ENCODE measurements around the gene REPS2. TPM values are rescaled to one million over a fixed set of nuclear protein-coding genes. Genes with fewer than 3 reads are reported as not detected.

REPS2 gene
- polyA plus RNA-seq, 6 donors from 2014 or later, result 1.2 to 3.2 (median 2.2) TPM; not detected in 1

DNA sequence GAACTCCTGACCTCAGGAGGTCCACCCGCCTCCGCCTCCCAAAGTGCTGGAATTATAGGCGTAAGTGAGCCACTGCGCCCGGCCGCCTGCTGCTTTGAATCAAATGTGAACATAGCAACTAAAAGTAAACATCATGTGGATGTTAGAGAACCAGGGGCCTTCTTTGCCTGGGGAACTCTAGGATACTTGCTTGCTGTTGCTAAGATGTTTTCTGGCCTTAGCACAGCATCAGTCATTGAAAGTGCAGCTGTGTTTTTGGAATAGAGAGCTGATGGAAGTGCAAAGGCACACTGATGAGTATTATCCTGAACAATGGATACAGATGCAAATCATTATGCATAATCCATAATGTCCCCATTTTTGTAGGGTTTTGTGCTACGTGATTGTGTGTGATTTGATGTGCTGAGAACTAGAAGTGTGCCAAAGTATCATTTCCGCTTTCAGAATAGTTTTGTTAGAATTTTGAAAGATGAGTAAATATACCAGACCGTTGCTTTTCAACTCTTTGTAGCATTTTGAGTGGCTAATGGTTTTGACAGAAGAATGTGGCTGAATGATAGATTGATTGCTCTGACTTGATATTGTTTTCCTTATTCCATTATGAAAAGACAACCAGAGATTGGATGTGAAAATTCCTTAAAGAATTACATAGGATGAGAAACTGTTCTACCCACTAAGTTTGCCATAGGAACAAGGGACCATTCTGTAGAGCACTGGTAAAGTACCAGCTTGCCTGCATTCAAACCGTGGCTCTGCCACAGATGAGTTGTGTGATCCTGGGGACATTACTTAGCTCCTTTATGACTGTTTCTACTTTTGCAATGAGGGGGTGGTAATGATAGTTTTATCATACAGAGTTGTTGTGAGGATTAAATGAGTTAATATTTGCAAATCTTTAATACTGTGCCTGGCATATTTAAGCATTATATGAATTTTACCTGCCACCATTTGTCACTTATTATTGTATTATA lies 74.7 kb downstream of the REPS2 start:
- H3K4me1 Mint-ChIP-seq, result peaks cover 4 to 13% (median 7%) of the 10 kb centered on the region in 3 donors
- H3K4me3 Mint-ChIP-seq, result no peak overlapping the region
- no peaks in the 10 kb centered on the region for H3K27me3 Mint-ChIP-seq
- no peak for ATAC-seq (ENCODE audit: low read depth in 2 of 2)
- no peaks in the 10 kb centered on the region for H3K9me3 Mint-ChIP-seq
- no peak overlapping the region for H3K27ac Mint-ChIP-seq
- no peak for DNase-seq
- H3K36me3 Mint-ChIP-seq, result no peaks in the 10 kb centered on the region

DNA sequence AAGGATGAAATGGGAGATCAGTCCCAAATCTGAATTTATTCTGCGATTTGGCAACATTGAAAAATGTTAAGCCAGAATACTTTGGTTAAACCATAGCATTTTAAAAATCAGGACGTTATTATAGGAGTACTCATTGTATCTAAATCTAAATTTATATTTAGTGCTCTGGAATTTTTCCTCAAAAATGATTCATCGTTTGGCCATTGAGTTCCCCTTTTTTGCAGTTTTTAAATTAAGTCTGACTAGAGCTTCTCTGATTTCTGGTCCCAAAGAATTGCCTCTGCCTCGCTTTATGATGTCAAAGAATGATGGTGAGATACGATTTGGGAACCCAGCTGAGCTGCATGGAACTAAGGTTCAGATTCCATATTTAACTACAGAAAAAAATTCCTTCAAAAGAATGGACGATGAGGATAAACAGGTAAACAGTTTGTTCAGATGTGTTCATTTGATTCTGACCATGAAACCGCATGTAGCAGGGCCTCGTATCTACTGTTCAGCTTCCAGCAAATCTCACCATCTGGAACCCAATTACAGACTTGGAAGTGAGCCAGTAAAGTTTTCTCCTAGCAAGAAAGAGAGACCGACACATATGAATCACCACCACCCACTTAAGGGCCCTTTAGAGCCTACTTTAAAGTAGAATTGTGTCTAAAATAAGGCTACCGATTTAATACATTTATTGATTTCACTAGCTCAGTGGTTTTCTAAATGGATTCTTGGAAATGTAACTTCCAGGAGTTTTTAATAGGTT lies 75.6 kb downstream of the REPS2 start:
- DNase-seq, result no peak
- Mint-ChIP-seq H3K9me3 (no peaks in the 10 kb centered on the region), H3K4me3 (no peak overlapping the region), H3K27ac (no peak overlapping the region), H3K4me1 (peaks cover 4 to 13% (median 7%) of the 10 kb centered on the region in 3 donors), H3K27me3 (no peaks in the 10 kb centered on the region), H3K36me3 (no peaks in the 10 kb centered on the region)
- ATAC-seq (ENCODE audit: low read depth in 2 of 2), result no peak

DNA sequence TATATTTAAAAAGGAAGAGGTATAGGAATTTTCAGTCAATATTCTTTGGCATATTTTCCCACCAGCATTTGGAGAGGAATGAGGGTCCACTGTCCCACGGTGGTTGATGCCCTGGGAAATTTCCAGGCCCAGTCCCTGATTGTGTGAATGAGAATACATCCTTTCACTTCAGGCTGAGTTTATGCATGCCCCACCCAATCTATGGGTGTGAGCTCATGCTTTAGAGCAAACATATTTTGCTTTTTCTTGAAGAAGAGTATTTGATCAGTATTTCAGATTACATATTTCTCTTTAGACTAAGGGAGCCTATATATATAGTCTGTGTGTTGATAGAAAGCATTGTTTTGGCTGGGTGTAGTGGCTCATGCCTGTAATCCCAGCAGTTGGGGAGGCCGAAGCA lies 77.2 kb downstream of the REPS2 start:
- Mint-ChIP-seq H3K4me3 (no peak overlapping the region), H3K27me3 (no peaks in the 10 kb centered on the region), H3K4me1 (peaks cover 0 to 5% (median under 1%) of the 10 kb centered on the region in 3 donors), H3K9me3 (no peaks in the 10 kb centered on the region), H3K27ac (peak overlapping the region in 2 of 6 donors; percentile 24 to 47), H3K36me3 (no peaks in the 10 kb centered on the region)
- no peak for ATAC-seq (ENCODE audit: low read depth in 2 of 2)
- no peak for DNase-seq

DNA sequence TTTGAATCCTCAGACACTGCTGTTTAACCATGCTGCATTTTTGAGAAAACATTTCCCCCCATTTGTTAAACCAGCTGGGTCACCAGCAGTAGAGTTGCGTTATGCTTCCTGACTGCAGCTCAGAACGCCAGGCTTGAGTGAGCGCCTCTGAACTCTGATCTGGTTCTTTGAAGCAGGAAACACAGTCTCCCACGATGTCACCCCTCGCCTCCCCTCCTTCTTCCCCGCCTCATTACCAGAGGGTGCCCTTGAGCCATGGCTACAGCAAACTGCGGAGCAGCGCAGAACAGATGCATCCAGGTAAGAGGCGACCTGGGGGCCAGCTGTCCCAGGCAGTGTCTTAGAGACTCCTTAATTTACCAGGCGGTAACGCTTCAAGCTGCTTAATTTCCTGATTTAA lies 78.4 kb downstream of the REPS2 start:
- Mint-ChIP-seq H3K4me3 (no peak overlapping the region), H3K4me1 (peaks cover 0 to 3% (median 3%) of the 10 kb centered on the region in 3 donors), H3K27ac (peak overlapping the region in 1 of 6 donors; percentile 52), H3K36me3 (no peaks in the 10 kb centered on the region), H3K9me3 (no peaks in the 10 kb centered on the region), H3K27me3 (no peaks in the 10 kb centered on the region)
- ATAC-seq (ENCODE audit: low read depth in 2 of 2), result no peak
- no peak for DNase-seq

DNA sequence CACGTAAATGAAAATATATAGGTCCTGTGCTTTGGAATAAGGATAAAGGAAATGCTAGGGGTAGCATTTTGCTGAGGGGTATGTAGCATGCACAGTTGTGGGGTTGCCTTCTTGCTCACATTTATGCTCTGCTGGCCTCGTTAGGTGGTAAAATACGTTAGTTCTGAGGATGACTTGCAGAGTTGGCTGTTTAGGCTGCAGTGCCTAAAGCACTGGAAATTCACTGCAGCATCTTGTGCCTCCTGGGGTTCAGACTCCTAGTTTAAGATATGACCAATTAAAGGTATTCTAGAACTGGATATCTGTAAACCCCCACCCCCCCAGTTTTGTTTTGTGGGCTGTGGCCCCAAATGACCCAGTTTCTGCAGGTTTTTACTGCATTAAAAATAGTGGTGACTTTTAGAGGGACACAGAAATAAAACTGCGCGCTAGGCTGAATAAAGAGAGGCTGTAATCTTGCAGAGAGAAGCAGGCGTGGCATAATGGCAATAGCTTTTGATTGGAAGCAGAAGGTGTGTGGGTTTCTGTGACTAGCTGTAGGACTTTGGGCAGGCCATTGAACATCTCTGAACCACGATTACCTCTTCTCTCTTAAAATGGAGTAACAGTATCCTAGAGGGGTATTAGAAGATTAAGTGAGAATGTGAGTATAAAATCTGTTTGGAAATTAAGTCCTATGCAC lies 79.3 kb downstream of the REPS2 start:
- H3K9me3 Mint-ChIP-seq, result no peaks in the 10 kb centered on the region
- H3K4me3 Mint-ChIP-seq, result no peak overlapping the region
- ATAC-seq (ENCODE audit: low read depth in 2 of 2) (no peak), DNase-seq (no peak)
- H3K27me3 Mint-ChIP-seq, result no peaks in the 10 kb centered on the region
- peaks cover 4 to 8% (median 7%) of the 10 kb centered on the region in 3 donors for H3K4me1 Mint-ChIP-seq
- H3K27ac Mint-ChIP-seq, result no peak overlapping the region
- H3K36me3 Mint-ChIP-seq, result no peaks in the 10 kb centered on the region

DNA sequence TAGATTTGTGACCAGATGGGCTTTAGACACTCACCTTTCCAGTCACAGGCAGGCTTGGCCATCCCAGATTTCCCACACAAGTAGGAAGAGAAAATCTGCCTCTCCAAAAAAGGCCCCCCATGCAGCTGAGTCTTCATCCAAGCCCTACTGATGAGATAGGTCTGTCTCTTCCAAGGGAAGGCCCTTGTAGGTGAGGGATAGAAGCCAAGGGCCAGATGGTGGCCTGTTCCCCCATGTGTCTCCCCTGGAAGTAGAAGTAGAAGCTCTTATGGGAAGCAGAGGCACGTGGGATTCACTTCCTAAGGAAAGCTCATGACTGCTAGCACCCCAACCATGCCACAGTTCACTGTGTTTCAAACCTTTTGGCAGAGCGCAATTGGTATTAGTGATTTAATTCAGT lies 81.5 kb downstream of the REPS2 start:
- H3K27ac Mint-ChIP-seq, result no peak overlapping the region
- DNase-seq (no peak), ATAC-seq (ENCODE audit: low read depth in 2 of 2) (no peak)
- H3K4me1 Mint-ChIP-seq, result peaks cover 4 to 8% (median 7%) of the 10 kb centered on the region in 3 donors
- peaks cover 0 to 1% of the 10 kb centered on the region in 2 donors for H3K36me3 Mint-ChIP-seq
- H3K9me3 Mint-ChIP-seq, result no peaks in the 10 kb centered on the region
- no peak overlapping the region for H3K4me3 Mint-ChIP-seq
- H3K27me3 Mint-ChIP-seq, result no peaks in the 10 kb centered on the region

DNA sequence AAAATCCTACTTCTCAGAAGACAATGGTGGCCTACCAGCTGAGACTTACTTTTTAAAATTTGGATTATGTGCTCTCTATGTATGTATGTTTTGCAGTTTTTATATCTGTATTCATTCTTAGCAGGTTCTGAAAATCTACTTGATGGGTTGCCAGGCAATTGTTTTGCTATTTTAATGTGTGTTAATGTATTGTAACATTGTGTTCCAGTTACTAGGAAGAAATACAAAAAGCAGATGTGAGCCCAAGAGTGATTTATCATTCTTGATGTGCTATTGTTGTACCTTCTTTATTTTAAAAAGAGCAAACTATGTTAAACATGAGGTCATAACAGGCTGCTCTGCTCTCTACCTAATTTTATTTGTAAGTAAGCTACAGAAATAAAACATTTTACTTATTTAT lies 81.9 kb downstream of the REPS2 start:
- peaks cover 0 to 5% of the 10 kb centered on the region in 2 donors for H3K36me3 Mint-ChIP-seq
- H3K27ac Mint-ChIP-seq, result no peak overlapping the region
- DNase-seq (no peak), ATAC-seq (ENCODE audit: low read depth in 2 of 2) (no peak)
- H3K27me3 Mint-ChIP-seq, result no peaks in the 10 kb centered on the region
- H3K4me1 Mint-ChIP-seq, result peaks cover 4 to 8% (median 7%) of the 10 kb centered on the region in 3 donors
- no peak overlapping the region for H3K4me3 Mint-ChIP-seq
- H3K9me3 Mint-ChIP-seq, result no peaks in the 10 kb centered on the region

DNA sequence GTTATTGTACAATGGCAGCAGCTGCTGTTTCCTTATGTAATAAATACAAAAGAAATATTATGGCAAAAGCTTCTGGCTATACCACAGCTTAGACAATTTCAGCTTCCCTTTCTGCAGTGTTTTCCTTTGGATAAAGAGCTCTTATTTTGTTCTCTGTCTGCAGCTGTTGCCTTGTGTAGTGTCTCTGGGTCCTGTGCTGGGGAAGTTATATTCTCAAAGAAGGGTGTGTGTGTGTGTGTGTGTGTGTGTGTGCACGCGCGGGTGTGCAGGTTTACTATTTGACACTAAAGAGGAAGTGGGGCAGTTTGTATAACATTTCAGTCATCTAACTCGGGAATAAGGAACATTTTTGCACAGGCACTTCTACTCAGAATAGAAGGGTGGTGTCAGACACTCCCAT lies 83.6 kb downstream of the REPS2 start:
- Mint-ChIP-seq H3K4me1 (peaks cover 4 to 8% (median 4%) of the 10 kb centered on the region in 3 donors), H3K4me3 (peak overlapping the region in 1 of 8 donors; percentile 16), H3K27me3 (no peaks in the 10 kb centered on the region), H3K27ac (peak overlapping the region in 1 of 6 donors; percentile 24), H3K36me3 (peaks cover 5 to 17% of the 10 kb centered on the region in 2 donors), H3K9me3 (no peaks in the 10 kb centered on the region)
- DNase-seq (peak; percentile 7), ATAC-seq (ENCODE audit: low read depth in 2 of 2) (peak; percentile 38 to 70)

DNA sequence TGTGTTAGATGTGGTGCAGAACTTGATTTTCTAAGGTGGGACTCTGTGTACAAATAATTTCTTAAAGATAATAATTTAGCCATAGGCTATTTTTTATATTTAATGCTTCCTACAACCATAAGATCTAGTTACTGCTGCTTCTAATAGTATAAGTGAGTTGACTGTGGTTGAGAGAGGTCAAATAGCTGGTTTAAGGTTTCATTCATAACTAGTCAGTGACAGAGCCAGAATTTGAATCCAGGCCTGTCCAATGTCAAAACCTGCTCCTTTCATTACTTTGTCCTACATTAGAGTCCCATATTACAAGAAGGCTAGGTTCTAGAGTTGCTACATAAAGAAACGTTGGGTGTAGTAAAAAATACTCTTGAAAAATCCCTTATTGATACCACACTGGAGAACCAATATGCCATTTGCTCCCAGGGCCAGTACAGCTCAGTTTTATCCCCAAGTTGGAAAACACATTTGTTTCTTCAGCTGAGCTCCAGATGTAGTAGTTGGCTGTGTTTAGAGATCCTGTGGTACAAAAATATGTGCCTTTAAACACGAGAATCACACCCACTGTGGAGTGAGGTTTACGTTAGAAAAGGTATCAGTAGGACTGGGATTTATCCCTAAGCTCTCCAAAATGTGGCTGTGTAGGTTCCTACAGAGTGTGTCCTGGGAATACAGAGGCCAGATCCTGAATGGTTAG lies 84.3 kb downstream of the REPS2 start:
- DNase-seq, result no peak
- no peak overlapping the region for H3K27ac Mint-ChIP-seq
- no peak for ATAC-seq (ENCODE audit: low read depth in 2 of 2)
- H3K4me1 Mint-ChIP-seq, result peaks cover 4 to 8% (median 4%) of the 10 kb centered on the region in 3 donors
- no peaks in the 10 kb centered on the region for H3K9me3 Mint-ChIP-seq
- H3K4me3 Mint-ChIP-seq, result no peak overlapping the region
- H3K36me3 Mint-ChIP-seq, result peaks cover 5 to 20% of the 10 kb centered on the region in 2 donors
- no peaks in the 10 kb centered on the region for H3K27me3 Mint-ChIP-seq

DNA sequence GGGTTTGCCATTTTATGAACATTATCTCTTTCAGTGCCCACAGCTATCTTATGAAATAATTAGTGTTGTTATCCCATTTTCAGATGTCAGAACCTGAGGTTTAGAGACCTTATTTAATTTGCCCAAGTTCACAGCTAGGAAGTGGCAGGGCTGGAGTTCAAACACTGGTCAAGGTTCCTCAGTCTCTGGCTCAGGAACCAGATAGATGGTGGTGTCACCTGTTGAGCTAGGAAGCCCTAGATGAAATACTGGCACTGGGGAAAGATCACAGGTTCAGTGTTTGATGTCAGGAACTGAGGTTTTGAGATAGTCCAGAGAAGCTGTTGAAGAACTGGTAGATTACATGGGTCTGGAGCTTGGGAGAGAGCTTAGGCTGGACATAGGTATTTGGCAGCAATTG lies 85.4 kb downstream of the REPS2 start:
- H3K27me3 Mint-ChIP-seq, result no peaks in the 10 kb centered on the region

DNA sequence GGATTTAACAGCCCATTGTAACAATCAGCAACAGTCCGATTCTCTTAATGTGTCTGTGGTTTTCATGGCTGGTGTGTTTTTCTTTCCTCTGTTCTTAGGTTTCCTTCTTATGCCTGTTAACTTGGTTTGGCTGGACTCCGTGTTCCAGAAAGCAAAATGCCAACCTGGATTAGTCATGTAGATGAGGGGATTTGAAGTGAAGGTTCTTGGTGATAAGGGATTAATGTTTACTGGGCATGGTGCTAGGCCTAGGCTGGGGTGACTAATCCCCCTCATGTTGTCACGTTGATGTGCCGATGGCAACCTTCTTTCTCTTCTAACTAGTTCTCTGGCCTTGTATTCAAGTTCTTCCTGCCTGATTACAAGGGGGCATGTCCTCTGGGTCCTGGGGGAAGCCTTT lies 85.9 kb downstream of the REPS2 start:
- Mint-ChIP-seq H3K9me3 (no peaks in the 10 kb centered on the region), H3K36me3 (peaks cover 5 to 20% of the 10 kb centered on the region in 2 donors), H3K4me1 (peaks cover 4 to 8% (median 4%) of the 10 kb centered on the region in 3 donors), H3K27me3 (no peaks in the 10 kb centered on the region), H3K27ac (no peak overlapping the region), H3K4me3 (no peak overlapping the region)
- ATAC-seq (ENCODE audit: low read depth in 2 of 2) (no peak), DNase-seq (no peak)

More for the DNA sequence above, 85.4 kb downstream of the REPS2 start:
- H3K27ac Mint-ChIP-seq, result no peak overlapping the region
- H3K4me3 Mint-ChIP-seq, result no peak overlapping the region
- ATAC-seq (ENCODE audit: low read depth in 2 of 2) (no peak), DNase-seq (no peak)
- H3K36me3 Mint-ChIP-seq, result peaks cover 5 to 20% of the 10 kb centered on the region in 2 donors
- peaks cover 4 to 8% (median 4%) of the 10 kb centered on the region in 3 donors for H3K4me1 Mint-ChIP-seq
- no peaks in the 10 kb centered on the region for H3K9me3 Mint-ChIP-seq

DNA sequence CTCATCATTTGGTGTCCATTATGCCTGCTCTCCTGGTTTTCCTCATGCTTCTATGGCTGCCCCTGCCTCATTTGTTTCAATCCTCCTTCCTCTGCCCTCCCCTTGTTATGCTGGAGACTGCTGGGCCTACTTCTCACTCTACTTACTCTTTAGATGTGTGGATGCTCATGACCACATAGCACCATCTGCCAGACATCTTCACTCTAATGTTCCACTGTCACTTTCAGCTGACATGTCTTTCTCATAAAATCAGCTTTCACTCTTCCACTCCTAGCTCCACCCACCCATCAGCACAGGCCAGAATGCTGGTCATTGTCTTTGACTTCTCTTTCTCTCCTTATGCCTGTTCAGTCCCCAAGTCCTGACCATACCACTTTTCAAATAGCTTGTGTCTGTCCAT lies 86.8 kb downstream of the REPS2 start:
- H3K4me1 Mint-ChIP-seq, result peaks cover 4 to 8% (median 4%) of the 10 kb centered on the region in 3 donors
- no peak for ATAC-seq (ENCODE audit: low read depth in 2 of 2)
- no peak for DNase-seq

DNA sequence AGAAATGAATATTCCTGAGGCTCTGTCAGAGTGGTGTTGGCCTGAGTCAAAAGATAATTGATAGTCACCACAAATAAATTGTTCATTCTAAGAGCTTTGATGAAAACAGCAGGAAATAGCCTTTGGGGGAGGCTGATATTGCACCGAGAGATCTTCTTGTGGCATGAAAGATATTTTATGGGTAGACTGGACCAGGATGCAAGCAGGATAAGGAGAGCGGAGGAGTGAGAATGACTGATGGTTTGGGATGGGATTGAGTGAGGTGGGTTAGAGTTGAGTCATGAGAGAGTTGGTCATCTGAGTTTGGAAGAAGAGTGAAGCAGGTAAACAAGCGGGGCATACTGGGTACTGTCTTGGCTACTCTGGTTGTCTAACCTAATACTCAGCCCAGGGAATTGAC lies 88.7 kb downstream of the REPS2 start:
- Mint-ChIP-seq H3K4me3 (no peak overlapping the region), H3K9me3 (no peaks in the 10 kb centered on the region), H3K27me3 (no peaks in the 10 kb centered on the region), H3K36me3 (peaks cover 5 to 20% of the 10 kb centered on the region in 2 donors), H3K4me1 (peaks cover 2 to 3% (median 3%) of the 10 kb centered on the region in 3 donors), H3K27ac (no peak overlapping the region)
- ATAC-seq (ENCODE audit: low read depth in 2 of 2) (no peak), DNase-seq (no peak)

More for the DNA sequence above, 86.8 kb downstream of the REPS2 start:
- Mint-ChIP-seq H3K9me3 (no peaks in the 10 kb centered on the region), H3K36me3 (peaks cover 5 to 20% of the 10 kb centered on the region in 2 donors), H3K27me3 (no peaks in the 10 kb centered on the region), H3K27ac (peak overlapping the region in 1 of 6 donors; percentile 73), H3K4me3 (no peak overlapping the region)
